ENCODE results near the gene EXOSC9. TPM values are rescaled to one million over a fixed set of nuclear protein-coding genes. Genes with fewer than 3 reads are reported as not detected.

EXOSC9 gene
- polyA plus RNA-seq, 3 donors, result 13.9 to 21.4 (median 21.3) TPM

GRCh38 chr4:121827853-121828252 is 26.7 kb downstream of the EXOSC9 start:
- Mint-ChIP-seq H3K4me3 (no peak overlapping the region), H3K36me3 (peaks cover 12 to 15% of the 10 kb centered on the region in 2 donors), H3K9me3 (no peaks in the 10 kb centered on the region), H3K27me3 (ENCODE audit: low read depth in 3 of 3) (no peaks in the 10 kb centered on the region), H3K4me1 (peaks cover 8% of the 10 kb centered on the region), H3K27ac (no peak overlapping the region)
- H3K4me3 ChIP-seq (replicated peaks in 1 of 3; ENCODE audit: low read depth in 2 of 3, low read length in 3 of 3), result no peak overlapping the region
- no peak overlapping the region for H2AFZ ChIP-seq (ENCODE audit: insufficient read depth, low read depth, low read length, poor library complexity, severe bottlenecking)
- H3K79me2 ChIP-seq (ENCODE audit: insufficient read depth, low read length), result peaks cover 9% of the 10 kb centered on the region
- intact Hi-C loops (cut with micrococcal nuclease), result no loop called here
- H3K9ac ChIP-seq (ENCODE audit: insufficient read depth, low read length, poor library complexity, severe bottlenecking), result no peak overlapping the region
- H3K36me3 ChIP-seq (replicated peaks in 1 of 2; ENCODE audit: control insufficient read depth in 1 of 2, insufficient read depth in 2 of 2, low read length in 2 of 2), result peaks cover 5 to 20% of the 10 kb centered on the region in 2 donors
- H3K27me3 ChIP-seq (ENCODE audit: control insufficient read depth in 2 of 2, insufficient read depth in 2 of 2, low read length in 2 of 2), result no peaks in the 10 kb centered on the region
- H4K20me1 ChIP-seq (ENCODE audit: insufficient read depth, low read length), result no peaks in the 10 kb centered on the region
- H3K4me1 ChIP-seq (ENCODE audit: control insufficient read depth in 1 of 2, insufficient read depth in 2 of 2, low read length in 2 of 2), result peaks cover 4 to 13% of the 10 kb centered on the region in 2 donors
- H3K4me2 ChIP-seq (replicated peaks; ENCODE audit: extremely low read depth, low read length, poor library complexity, severe bottlenecking), result no peak overlapping the region
- no peak for DNase-seq
- WGBS (ENCODE audit: insufficient coverage), result no CpG with 5 or more reads among the region's 1 CpG
- no peak for TF ChIP-seq CTCF (IDR thresholded peaks at IDR 0.05)
- no peak overlapping the region for H3K27ac ChIP-seq (ENCODE audit: low read depth in 1 of 2, low read length in 2 of 2)
- H3K9me3 ChIP-seq (replicated peaks in 1 of 2; ENCODE audit: control insufficient read depth in 1 of 2, insufficient read depth in 1 of 2, low read length in 2 of 2), result no peaks in the 10 kb centered on the region

- intact Hi-C loops (cut with micrococcal nuclease), result no loop called here
- H4K20me1 ChIP-seq (ENCODE audit: insufficient read depth, low read length), result no peaks in the 10 kb centered on the region
- H3K36me3 Mint-ChIP-seq, result peaks cover 12 to 18% of the 10 kb centered on the region in 2 donors
- peaks cover 0 to under 1% of the 10 kb centered on the region in 2 donors for H3K4me1 ChIP-seq (ENCODE audit: control insufficient read depth in 1 of 2, insufficient read depth in 2 of 2, low read length in 2 of 2)
- no peak overlapping the region for H3K4me2 ChIP-seq (replicated peaks; ENCODE audit: extremely low read depth, low read length, poor library complexity, severe bottlenecking)
- peaks cover 10 to 20% of the 10 kb centered on the region in 2 donors for H3K36me3 ChIP-seq (replicated peaks in 1 of 2; ENCODE audit: control insufficient read depth in 1 of 2, insufficient read depth in 2 of 2, low read length in 2 of 2)
- no peaks in the 10 kb centered on the region for H3K4me1 Mint-ChIP-seq
- H2AFZ ChIP-seq (ENCODE audit: insufficient read depth, low read depth, low read length, poor library complexity, severe bottlenecking), result no peak overlapping the region
- no peak for TF ChIP-seq CTCF (IDR thresholded peaks at IDR 0.05)
- H3K4me3 ChIP-seq (replicated peaks in 1 of 3; ENCODE audit: low read depth in 2 of 3, low read length in 3 of 3), result no peak overlapping the region
- H3K27ac ChIP-seq (ENCODE audit: low read depth in 1 of 2, low read length in 2 of 2), result no peak overlapping the region
- H3K4me3 Mint-ChIP-seq, result no peak overlapping the region
- 100% methylated on average over 1 of the region's 5 CpGs for whole genome bisulfite sequencing (ENCODE audit: insufficient coverage)
- no peaks in the 10 kb centered on the region for H3K27me3 Mint-ChIP-seq (ENCODE audit: low read depth in 3 of 3)
- no peaks in the 10 kb centered on the region for H3K27me3 ChIP-seq (ENCODE audit: control insufficient read depth in 2 of 2, insufficient read depth in 2 of 2, low read length in 2 of 2)
- no peaks in the 10 kb centered on the region for H3K9me3 Mint-ChIP-seq
- H3K9me3 ChIP-seq (replicated peaks in 1 of 2; ENCODE audit: control insufficient read depth in 1 of 2, insufficient read depth in 1 of 2, low read length in 2 of 2), result no peaks in the 10 kb centered on the region
- no peaks in the 10 kb centered on the region for H3K79me2 ChIP-seq (ENCODE audit: insufficient read depth, low read length)
- no peak overlapping the region for H3K9ac ChIP-seq (ENCODE audit: insufficient read depth, low read length, poor library complexity, severe bottlenecking)
- no peak for DNase-seq
- no peak overlapping the region for H3K27ac Mint-ChIP-seq
Measured at GRCh38 chr4:121829511-121829910, 28.4 kb downstream of the EXOSC9 start.
